ENCODE data around the gene TMCO2. TPM values are rescaled to one million over a fixed set of nuclear protein-coding genes. Genes with fewer than 3 reads are reported as not detected.

The TMCO2 gene
- total RNA-seq, 1 donor from 2014 or later = not detected

GRCh38 chr1:40257313-40257687 is 9.6 kb downstream of the TMCO2 start:
- TF ChIP-seq CTCF (IDR thresholded peaks at IDR 0.05) = no peak
- Mint-ChIP-seq H3K27ac (ENCODE audit: unreplicated experiment) (peak overlapping the region; percentile 100), H3K9me3 (ENCODE audit: low read depth) (no peaks in the 10 kb centered on the region), H3K4me3 (ENCODE audit: unreplicated experiment) (peak overlapping the region; percentile 96), H3K4me1 (ENCODE audit: low read depth) (peaks cover 38% of the 10 kb centered on the region), H3K36me3 (ENCODE audit: low read depth) (peaks cover 14% of the 10 kb centered on the region), H3K27me3 (ENCODE audit: low read depth) (no peaks in the 10 kb centered on the region)
- DNase-seq (ENCODE audit: low spot score) = no peak

GRCh38 chr1:40257688-40258444 is 10.1 kb downstream of the TMCO2 start, which contains the start of gene ZMPSTE24:
ZMPSTE24 (plus strand) TSS chr1:40258236; CDS start chr1:40258272, 36 bp downstream.
- Mint-ChIP-seq H3K4me3 (ENCODE audit: unreplicated experiment) (peak within 1 kb of the TSS; percentile 96), H3K27ac (ENCODE audit: unreplicated experiment) (peak within 1 kb of the TSS; percentile 100), H3K27me3 (ENCODE audit: low read depth) (no peaks in the 10 kb centered on the region), H3K9me3 (ENCODE audit: low read depth) (no peaks in the 10 kb centered on the region), H3K4me1 (ENCODE audit: low read depth) (peaks cover 42% of the 10 kb centered on the region), H3K36me3 (ENCODE audit: low read depth) (peaks cover 18% of the 10 kb centered on the region)
- peak; percentile 98 for DNase-seq (ENCODE audit: low spot score)
- TF ChIP-seq CTCF (IDR thresholded peaks at IDR 0.05) = no peak

- Mint-ChIP-seq H3K27ac (ENCODE audit: unreplicated experiment) (peak overlapping the region; percentile 100), H3K4me3 (ENCODE audit: unreplicated experiment) (peak overlapping the region; percentile 96), H3K4me1 (ENCODE audit: low read depth) (peaks cover 47% of the 10 kb centered on the region), H3K36me3 (ENCODE audit: low read depth) (peaks cover 20% of the 10 kb centered on the region), H3K27me3 (ENCODE audit: low read depth) (no peaks in the 10 kb centered on the region), H3K9me3 (ENCODE audit: low read depth) (no peaks in the 10 kb centered on the region)
- no peak for TF ChIP-seq CTCF (IDR thresholded peaks at IDR 0.05)
- no peak for DNase-seq (ENCODE audit: low spot score)
Measured at GRCh38 chr1:40258445-40258769, 10.7 kb downstream of the TMCO2 start.

GRCh38 chr1:40264354-40264781 is 16.6 kb downstream of the TMCO2 start:
- no peak for TF ChIP-seq CTCF (IDR thresholded peaks at IDR 0.05)
- Mint-ChIP-seq H3K27ac (ENCODE audit: unreplicated experiment) (no peak overlapping the region), H3K36me3 (ENCODE audit: low read depth) (peaks cover 22% of the 10 kb centered on the region), H3K4me1 (ENCODE audit: low read depth) (peaks cover 55% of the 10 kb centered on the region), H3K4me3 (ENCODE audit: unreplicated experiment) (no peak overlapping the region), H3K27me3 (ENCODE audit: low read depth) (no peaks in the 10 kb centered on the region), H3K9me3 (ENCODE audit: low read depth) (no peaks in the 10 kb centered on the region)
- DNase-seq (ENCODE audit: low spot score) = no peak

GRCh38 chr1:40265298-40265697 is 17.6 kb downstream of the TMCO2 start:
- no peak for TF ChIP-seq CTCF (IDR thresholded peaks at IDR 0.05)
- H3K36me3 Mint-ChIP-seq (ENCODE audit: low read depth) = peaks cover 27% of the 10 kb centered on the region
- H3K27ac Mint-ChIP-seq (ENCODE audit: unreplicated experiment) = no peak overlapping the region
- H3K4me1 Mint-ChIP-seq (ENCODE audit: low read depth) = peaks cover 52% of the 10 kb centered on the region
- no peak overlapping the region for H3K4me3 Mint-ChIP-seq (ENCODE audit: unreplicated experiment)
- no peaks in the 10 kb centered on the region for H3K9me3 Mint-ChIP-seq (ENCODE audit: low read depth)
- no peaks in the 10 kb centered on the region for H3K27me3 Mint-ChIP-seq (ENCODE audit: low read depth)
- no peak for DNase-seq (ENCODE audit: low spot score)
